Esophagus mucosa (tissue), 1 donor: ENCODE measurements around the gene FNDC3B. TPM values are rescaled to one million over a fixed set of nuclear protein-coding genes. Genes with fewer than 3 reads are reported as not detected.

ENCODE experiments used
- ATAC-seq: fragments of 200-7000 bp; cut with Tn5 transposase; one replicate; pipeline ENCODE4 v1.9.1; 2020
- total RNA-seq: library from RNA; stranded (reverse); gene quantifications from one replicate; pipeline ENCODE4 v1.2.4, GENCODE V29; 2023
- donor health status: DM: yes; HTN: yes; CAD: no.

The FNDC3B gene
- total RNA-seq, 1 donor from 2014 or later = 19.9 TPM

GRCh38 chr3:172056416-172056815 is 17.0 kb downstream of the FNDC3B start:
- no peak for ATAC-seq

GRCh38 chr3:172057059-172057458 is 17.7 kb downstream of the FNDC3B start:
- no peak for ATAC-seq

GRCh38 chr3:172057624-172058327 is 18.4 kb downstream of the FNDC3B start:
- no peak for ATAC-seq

- ATAC-seq = no peak
Measured at GRCh38 chr3:172059532-172059931, 20.2 kb downstream of the FNDC3B start.

GRCh38 chr3:172060234-172060633 is 20.9 kb downstream of the FNDC3B start:
- ATAC-seq = no peak

GRCh38 chr3:172061724-172062184 is 22.4 kb downstream of the FNDC3B start:
- ATAC-seq = peak; percentile 43

- no peak for ATAC-seq
Measured at GRCh38 chr3:172062761-172063160, 23.4 kb downstream of the FNDC3B start.

GRCh38 chr3:172063456-172064432 is 24.4 kb downstream of the FNDC3B start:
- ATAC-seq = no peak

- no peak for ATAC-seq
Measured at GRCh38 chr3:172065527-172065926, 26.1 kb downstream of the FNDC3B start.

- ATAC-seq = no peak
Measured at GRCh38 chr3:172065967-172066762, 26.8 kb downstream of the FNDC3B start.

GRCh38 chr3:172066880-172067796 is 27.8 kb downstream of the FNDC3B start:
- no peak for ATAC-seq

GRCh38 chr3:172067837-172068440 is 28.6 kb downstream of the FNDC3B start:
- ATAC-seq = no peak

- no peak for ATAC-seq
Measured at GRCh38 chr3:172068977-172069376, 29.6 kb downstream of the FNDC3B start.

GRCh38 chr3:172069478-172069877 is 30.1 kb downstream of the FNDC3B start:
- ATAC-seq = no peak

GRCh38 chr3:172070269-172070668 is 30.9 kb downstream of the FNDC3B start:
- ATAC-seq = no peak

- ATAC-seq = no peak
Measured at GRCh38 chr3:172070802-172071201, 31.4 kb downstream of the FNDC3B start.

- ATAC-seq = no peak
Measured at GRCh38 chr3:172071780-172072330, 32.5 kb downstream of the FNDC3B start.

- no peak for ATAC-seq
Measured at GRCh38 chr3:172072543-172072942, 33.2 kb downstream of the FNDC3B start.

GRCh38 chr3:172073262-172073915 is 34.0 kb downstream of the FNDC3B start:
- ATAC-seq = no peak

GRCh38 chr3:172074032-172074431 is 34.7 kb downstream of the FNDC3B start:
- ATAC-seq = no peak
